ENCODE measurements around the gene PLAC1. TPM values are rescaled to one million over a fixed set of nuclear protein-coding genes. Genes with fewer than 3 reads are reported as not detected.

Gene PLAC1
- polyA plus RNA-seq, 1 experiment = 0.43 TPM

DNA sequence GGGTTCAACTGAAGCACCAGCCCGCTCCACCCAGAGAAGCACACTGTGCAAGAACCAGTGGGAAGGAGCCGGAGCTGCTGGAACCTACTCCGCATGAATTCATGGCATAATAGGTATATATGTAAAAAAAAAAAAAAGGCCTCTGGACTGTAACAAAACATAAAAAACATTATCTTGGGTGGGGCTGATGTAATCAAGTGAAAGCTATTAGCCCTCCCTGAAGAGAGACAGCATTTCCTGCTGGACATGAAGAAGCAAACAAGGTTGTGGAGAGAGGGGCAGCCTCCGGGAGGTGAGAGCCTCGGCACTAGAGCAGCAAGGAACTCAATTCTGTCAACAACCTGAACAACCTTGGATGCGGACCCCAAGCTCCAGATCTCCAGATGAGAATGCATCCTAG lies 50.7 kb downstream of the PLAC1 start:
- DNase-seq (ENCODE audit: low read depth) = no peak
- POLR2A ChIA-PET = no interaction called here
- Histone ChIP-seq H3K4me3 (ENCODE audit: low read depth, low read length) (no peak overlapping the region), H3K27me3 (ENCODE audit: control insufficient read depth, insufficient read depth, low read length) (no peaks in the 10 kb centered on the region), H3K36me3 (ENCODE audit: control insufficient read depth, insufficient read depth, low read length) (no peaks in the 10 kb centered on the region)
- CTCF ChIA-PET = interaction anchor here (0.7 to 1.2 kb wide), 2 partner anchors 15 to 87 kb away, joined by 3 read pairs; no protein-coding TSS in a partner anchor
- TF ChIP-seq, protein P1, sequence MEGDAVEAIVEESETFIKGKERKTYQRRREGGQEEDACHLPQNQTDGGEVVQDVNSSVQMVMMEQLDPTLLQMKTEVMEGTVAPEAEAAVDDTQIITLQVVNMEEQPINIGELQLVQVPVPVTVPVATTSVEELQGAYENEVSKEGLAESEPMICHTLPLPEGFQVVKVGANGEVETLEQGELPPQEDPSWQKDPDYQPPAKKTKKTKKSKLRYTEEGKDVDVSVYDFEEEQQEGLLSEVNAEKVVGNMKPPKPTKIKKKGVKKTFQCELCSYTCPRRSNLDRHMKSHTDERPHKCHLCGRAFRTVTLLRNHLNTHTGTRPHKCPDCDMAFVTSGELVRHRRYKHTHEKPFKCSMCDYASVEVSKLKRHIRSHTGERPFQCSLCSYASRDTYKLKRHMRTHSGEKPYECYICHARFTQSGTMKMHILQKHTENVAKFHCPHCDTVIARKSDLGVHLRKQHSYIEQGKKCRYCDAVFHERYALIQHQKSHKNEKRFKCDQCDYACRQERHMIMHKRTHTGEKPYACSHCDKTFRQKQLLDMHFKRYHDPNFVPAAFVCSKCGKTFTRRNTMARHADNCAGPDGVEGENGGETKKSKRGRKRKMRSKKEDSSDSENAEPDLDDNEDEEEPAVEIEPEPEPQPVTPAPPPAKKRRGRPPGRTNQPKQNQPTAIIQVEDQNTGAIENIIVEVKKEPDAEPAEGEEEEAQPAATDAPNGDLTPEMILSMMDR (IDR thresholded peaks at IDR 0.05; ENCODE audit: insufficient read depth, low read depth, low read length) = no peak

DNA sequence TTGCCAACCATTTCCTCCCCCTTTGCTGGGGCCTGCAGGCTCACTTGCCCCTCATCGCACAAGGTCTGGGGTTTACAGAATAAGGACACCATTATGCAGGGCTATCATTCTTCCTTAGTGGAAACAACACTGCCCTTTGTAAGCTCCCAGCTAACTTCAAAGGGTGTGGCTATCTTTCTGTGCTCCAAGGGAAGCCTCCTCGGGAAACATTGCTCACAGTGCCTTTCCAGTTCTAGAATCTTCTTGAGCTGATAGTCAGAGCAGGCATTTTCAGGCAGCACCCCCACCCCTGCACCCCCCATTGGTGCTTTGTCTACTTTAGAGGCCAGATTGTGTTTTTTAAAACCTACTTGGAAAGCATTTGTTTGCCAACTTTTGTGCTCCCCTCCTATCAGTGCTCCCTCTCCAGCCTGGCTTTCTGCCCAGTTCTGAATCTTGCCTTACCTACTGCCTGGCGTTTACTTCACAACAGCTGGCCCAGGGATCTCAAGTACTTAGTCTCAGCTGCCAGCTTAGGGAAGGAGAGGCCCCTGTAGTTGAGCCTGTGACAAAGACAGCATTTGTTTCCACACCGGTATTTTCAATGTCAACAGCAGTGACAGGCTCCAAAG lies 53.5 kb downstream of the PLAC1 start:
- no peak overlapping the region for H3K4me3 ChIP-seq (ENCODE audit: low read depth, low read length)
- H3K27me3 ChIP-seq (ENCODE audit: control insufficient read depth, insufficient read depth, low read length) = no peaks in the 10 kb centered on the region
- TF ChIP-seq, protein P1 (IDR thresholded peaks at IDR 0.05; ENCODE audit: insufficient read depth, low read depth, low read length) = no peak
- ChIA-PET POLR2A (no interaction called here), CTCF (interaction anchor here (0.9 to 1.9 kb wide), 3 partner anchors 27 to 132 kb away, joined by 3 to 7 read pairs (median 3); no protein-coding TSS in a partner anchor)
- no peak for DNase-seq (ENCODE audit: low read depth)
- H3K36me3 ChIP-seq (ENCODE audit: control insufficient read depth, insufficient read depth, low read length) = no peaks in the 10 kb centered on the region

DNA sequence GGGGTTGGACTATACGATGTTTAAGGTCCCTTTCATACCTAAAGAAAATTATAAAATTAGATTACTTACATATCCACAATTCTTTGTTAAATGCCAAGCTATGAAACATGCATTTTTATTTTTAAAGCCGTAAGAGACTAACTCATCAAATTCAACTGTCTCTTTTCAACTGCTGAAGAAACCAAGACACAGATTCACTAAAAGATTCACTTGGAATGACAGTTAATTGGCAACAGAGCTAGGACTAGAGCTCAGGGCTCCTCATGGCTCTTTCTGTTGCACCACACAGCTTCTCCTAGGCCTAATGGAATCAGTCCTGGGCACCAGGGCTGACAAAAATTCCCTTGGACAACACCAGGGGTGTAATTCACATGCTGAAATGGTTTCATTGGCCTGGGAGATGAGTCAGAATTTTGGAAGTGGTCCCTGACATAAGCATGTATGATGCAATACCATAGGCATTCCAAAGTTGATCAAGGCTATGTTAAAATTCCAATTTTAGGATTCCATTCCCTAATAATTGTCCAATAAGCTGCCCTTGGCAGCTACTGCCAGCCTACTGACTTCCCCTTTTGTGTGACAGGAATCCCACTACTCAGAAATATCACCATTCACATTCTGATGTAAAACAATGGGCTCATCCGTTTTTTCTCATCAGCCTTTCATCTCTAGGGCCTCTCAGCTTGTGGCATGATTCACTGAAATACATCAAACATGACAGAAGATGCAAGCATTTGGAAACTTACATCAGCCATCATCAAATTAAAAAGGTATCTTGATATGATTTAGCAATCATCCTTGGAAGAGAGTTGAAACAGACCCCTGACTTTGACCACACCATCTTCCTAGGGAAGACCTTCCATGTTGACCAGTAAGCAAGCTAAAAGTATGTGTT lies 54.2 kb downstream of the PLAC1 start:
- peak; percentile 62 for DNase-seq (ENCODE audit: low read depth)
- CTCF ChIA-PET = interaction anchor here (0.9 to 1.9 kb wide), 5 partner anchors 27 to 146 kb away, joined by 3 to 7 read pairs (median 3); no protein-coding TSS in a partner anchor
- Histone ChIP-seq H3K36me3 (ENCODE audit: control insufficient read depth, insufficient read depth, low read length) (no peaks in the 10 kb centered on the region), H3K27me3 (ENCODE audit: control insufficient read depth, insufficient read depth, low read length) (no peaks in the 10 kb centered on the region), H3K4me3 (ENCODE audit: low read depth, low read length) (no peak overlapping the region)
- POLR2A ChIA-PET = interaction anchor here (0.7 kb wide), 1 partner anchor 22 kb away, joined by 3 read pairs; no protein-coding TSS in a partner anchor
- TF ChIP-seq, protein P1 (IDR thresholded peaks at IDR 0.05; ENCODE audit: insufficient read depth, low read depth, low read length) = peak; percentile 34

DNA sequence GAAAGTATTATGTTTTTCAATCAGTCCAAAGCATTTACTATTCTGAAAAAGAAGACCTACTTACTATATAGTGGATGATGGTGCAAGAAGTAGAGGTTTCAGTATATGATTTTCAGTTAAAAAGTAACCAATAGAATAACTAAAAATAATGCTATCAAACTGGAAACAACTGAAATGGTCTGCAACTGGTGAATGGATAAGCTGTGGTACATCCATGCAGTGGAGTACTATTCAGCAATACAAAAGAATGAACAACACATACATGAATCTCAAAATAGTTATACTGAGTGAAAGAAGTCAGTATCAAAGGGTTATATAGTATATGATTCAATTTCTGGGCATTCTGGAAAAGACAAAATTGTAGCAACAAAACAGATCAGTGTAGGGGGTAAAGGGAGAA lies 55.9 kb downstream of the PLAC1 start:
- TF ChIP-seq, protein P1 (IDR thresholded peaks at IDR 0.05; ENCODE audit: insufficient read depth, low read depth, low read length) = no peak
- H3K27me3 ChIP-seq (ENCODE audit: control insufficient read depth, insufficient read depth, low read length) = no peaks in the 10 kb centered on the region
- CTCF ChIA-PET = no interaction called here

DNA sequence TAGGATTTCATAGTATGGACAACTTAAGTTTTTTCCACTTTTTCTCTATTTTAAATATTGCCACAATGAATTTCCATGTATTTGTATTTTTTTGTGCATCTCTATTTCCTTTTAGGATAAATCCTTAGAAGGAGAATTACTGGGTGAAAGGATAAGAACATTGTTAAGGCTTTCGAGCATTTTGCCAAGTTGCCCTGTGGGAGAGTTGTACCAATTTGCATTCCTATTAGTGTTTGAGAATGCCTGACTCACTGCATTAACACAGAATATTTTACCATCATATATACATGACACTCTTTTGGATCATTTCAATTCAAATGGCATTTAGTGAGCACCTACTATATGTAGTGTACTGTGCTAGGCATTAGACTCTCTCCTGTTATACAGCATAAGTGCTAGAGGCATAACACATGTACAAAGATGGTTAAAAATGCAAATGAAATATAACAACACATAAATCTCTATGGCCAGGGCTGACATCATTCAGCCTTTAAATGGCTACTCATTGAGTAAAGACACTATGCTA lies 57.0 kb downstream of the PLAC1 start:
- POLR2A ChIA-PET = no interaction called here
- no peak for DNase-seq (ENCODE audit: low read depth)
- TF ChIP-seq, protein P1 (IDR thresholded peaks at IDR 0.05; ENCODE audit: insufficient read depth, low read depth, low read length) = no peak
- CTCF ChIA-PET = no interaction called here
- H3K27me3 ChIP-seq (ENCODE audit: control insufficient read depth, insufficient read depth, low read length) = no peaks in the 10 kb centered on the region
- no peak overlapping the region for H3K4me3 ChIP-seq (ENCODE audit: low read depth, low read length)
- H3K36me3 ChIP-seq (ENCODE audit: control insufficient read depth, insufficient read depth, low read length) = no peaks in the 10 kb centered on the region

More for the DNA sequence above, 55.9 kb downstream of the PLAC1 start:
- no peak for DNase-seq (ENCODE audit: low read depth)
- H3K4me3 ChIP-seq (ENCODE audit: low read depth, low read length) = no peak overlapping the region
- H3K36me3 ChIP-seq (ENCODE audit: control insufficient read depth, insufficient read depth, low read length) = no peaks in the 10 kb centered on the region
- POLR2A ChIA-PET = interaction anchor here (0.6 kb wide), 1 partner anchor 40 kb away, joined by 8 read pairs; no protein-coding TSS in a partner anchor
